ENCODE measurements around the gene COASY. TPM values are rescaled to one million over a fixed set of nuclear protein-coding genes. Genes with fewer than 3 reads are reported as not detected.

Gene COASY
- total RNA-seq, 1 donor: 13.4 TPM

DNA sequence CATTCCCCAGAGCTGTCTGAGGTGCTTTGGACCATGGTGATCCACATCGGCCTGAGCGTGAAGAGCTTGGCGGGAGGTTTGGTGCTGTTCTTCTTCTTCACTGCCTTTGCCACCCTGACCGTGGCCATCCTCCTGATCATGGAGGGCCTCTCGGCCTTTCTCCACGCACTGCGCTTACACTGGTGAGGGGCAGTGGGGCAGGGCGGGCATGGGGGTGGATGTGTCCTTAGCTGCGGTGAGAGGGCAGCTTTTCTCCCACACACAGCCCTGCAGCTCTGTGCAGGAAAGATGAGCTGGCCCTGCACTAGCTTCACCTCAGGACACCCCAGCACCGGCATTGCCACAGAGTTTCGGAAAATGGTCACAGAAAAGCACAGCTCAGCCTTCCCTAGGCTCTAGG is 47.7 kb upstream of the COASY start:
- H3K36me3 ChIP-seq (ENCODE audit: insufficient read depth, low read length): peaks cover 27% of the 10 kb centered on the region
- H3K4me2 ChIP-seq (ENCODE audit: insufficient read depth, low read length): no peak overlapping the region
- H3K4me1 ChIP-seq (ENCODE audit: insufficient read depth, low read length): peaks cover 28% of the 10 kb centered on the region
- no peaks in the 10 kb centered on the region for H3K79me2 ChIP-seq (ENCODE audit: insufficient read depth, low read length)
- no peak overlapping the region for H3K4me3 ChIP-seq (ENCODE audit: insufficient read depth, low read length)
- H3K27me3 ChIP-seq (ENCODE audit: insufficient read depth, low read length): no peaks in the 10 kb centered on the region
- TF ChIP-seq CTCF (IDR thresholded peaks at IDR 0.05; ENCODE audit: extremely low read depth, low read depth, low read length): no peak
- no peaks in the 10 kb centered on the region for H4K20me1 ChIP-seq (ENCODE audit: insufficient read depth, low read length)
- no peak overlapping the region for H3K27ac ChIP-seq (ENCODE audit: low read depth, low read length)
- DNase-seq (ENCODE audit: insufficient read length, low spot score, missing footprints): no peak
- H2AFZ ChIP-seq (ENCODE audit: low read length): no peak overlapping the region
- no peaks in the 10 kb centered on the region for H3K9me3 ChIP-seq (ENCODE audit: low read depth, low read length)

DNA sequence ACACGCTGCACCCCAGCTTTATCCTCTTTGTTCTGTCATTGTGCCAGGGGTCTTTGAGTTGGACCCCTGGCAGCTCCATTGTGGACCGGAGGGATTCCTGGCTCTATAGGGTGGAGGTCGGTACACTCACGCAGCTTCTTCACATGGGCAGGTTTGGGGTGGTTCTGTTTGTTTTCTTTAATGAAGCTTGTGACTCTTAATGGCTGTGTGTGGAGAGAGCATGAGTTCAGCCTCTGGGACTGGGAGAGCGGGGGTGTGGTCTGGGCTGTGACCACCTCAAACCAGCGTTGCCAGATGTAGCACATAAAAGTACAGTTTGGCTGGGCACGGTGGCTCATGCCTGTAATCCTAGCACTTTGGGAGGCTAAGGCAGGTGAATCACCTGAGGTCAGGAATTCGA is 47.1 kb upstream of the COASY start:
- H3K79me2 ChIP-seq (ENCODE audit: insufficient read depth, low read length): no peaks in the 10 kb centered on the region
- peaks cover 34% of the 10 kb centered on the region for H3K4me1 ChIP-seq (ENCODE audit: insufficient read depth, low read length)
- H3K27me3 ChIP-seq (ENCODE audit: insufficient read depth, low read length): no peaks in the 10 kb centered on the region
- H3K9me3 ChIP-seq (ENCODE audit: low read depth, low read length): no peaks in the 10 kb centered on the region
- H3K4me3 ChIP-seq (ENCODE audit: insufficient read depth, low read length): no peak overlapping the region
- no peak overlapping the region for H3K27ac ChIP-seq (ENCODE audit: low read depth, low read length)
- no peak overlapping the region for H2AFZ ChIP-seq (ENCODE audit: low read length)
- peaks cover 22% of the 10 kb centered on the region for H3K36me3 ChIP-seq (ENCODE audit: insufficient read depth, low read length)
- H4K20me1 ChIP-seq (ENCODE audit: insufficient read depth, low read length): no peaks in the 10 kb centered on the region
- DNase-seq (ENCODE audit: insufficient read length, low spot score, missing footprints): peak; percentile 42
- TF ChIP-seq CTCF (IDR thresholded peaks at IDR 0.05; ENCODE audit: extremely low read depth, low read depth, low read length): no peak
- H3K4me2 ChIP-seq (ENCODE audit: insufficient read depth, low read length): no peak overlapping the region

GRCh38 chr17:42517516-42517915 is 44.4 kb upstream of the COASY start:
- Histone ChIP-seq H3K4me1 (ENCODE audit: insufficient read depth, low read length) (peaks cover 57% of the 10 kb centered on the region), H3K27me3 (ENCODE audit: insufficient read depth, low read length) (no peaks in the 10 kb centered on the region), H3K4me2 (ENCODE audit: insufficient read depth, low read length) (peak overlapping the region; percentile 73), H3K27ac (ENCODE audit: low read depth, low read length) (peak overlapping the region; percentile 100), H3K4me3 (ENCODE audit: insufficient read depth, low read length) (no peak overlapping the region), H3K79me2 (ENCODE audit: insufficient read depth, low read length) (no peaks in the 10 kb centered on the region), H3K9me3 (ENCODE audit: low read depth, low read length) (no peaks in the 10 kb centered on the region), H3K36me3 (ENCODE audit: insufficient read depth, low read length) (peaks cover 12% of the 10 kb centered on the region), H4K20me1 (ENCODE audit: insufficient read depth, low read length) (no peaks in the 10 kb centered on the region), H2AFZ (ENCODE audit: low read length) (no peak overlapping the region)
- peak; percentile 97 for DNase-seq (ENCODE audit: insufficient read length, low spot score, missing footprints)
- TF ChIP-seq CTCF (IDR thresholded peaks at IDR 0.05; ENCODE audit: extremely low read depth, low read depth, low read length): peak; percentile 99

- no peak for TF ChIP-seq CTCF (IDR thresholded peaks at IDR 0.05; ENCODE audit: extremely low read depth, low read depth, low read length)
- Histone ChIP-seq H3K27ac (ENCODE audit: low read depth, low read length) (peak overlapping the region; percentile 100), H4K20me1 (ENCODE audit: insufficient read depth, low read length) (no peaks in the 10 kb centered on the region), H3K36me3 (ENCODE audit: insufficient read depth, low read length) (peaks cover 12% of the 10 kb centered on the region), H3K4me2 (ENCODE audit: insufficient read depth, low read length) (peak overlapping the region; percentile 73), H3K27me3 (ENCODE audit: insufficient read depth, low read length) (no peaks in the 10 kb centered on the region), H2AFZ (ENCODE audit: low read length) (peak overlapping the region; percentile 27), H3K79me2 (ENCODE audit: insufficient read depth, low read length) (no peaks in the 10 kb centered on the region), H3K4me1 (ENCODE audit: insufficient read depth, low read length) (peaks cover 56% of the 10 kb centered on the region), H3K9me3 (ENCODE audit: low read depth, low read length) (no peaks in the 10 kb centered on the region), H3K4me3 (ENCODE audit: insufficient read depth, low read length) (peak overlapping the region; percentile 16)
- DNase-seq (ENCODE audit: insufficient read length, low spot score, missing footprints): peak; percentile 94
These were observed 43.7 kb upstream of the COASY start for GRCh38 chr17:42518046-42518754.

All from osteoblast (primary cell).